ENCODE data around the gene AHCYL1.

The AHCYL1 gene

DNA sequence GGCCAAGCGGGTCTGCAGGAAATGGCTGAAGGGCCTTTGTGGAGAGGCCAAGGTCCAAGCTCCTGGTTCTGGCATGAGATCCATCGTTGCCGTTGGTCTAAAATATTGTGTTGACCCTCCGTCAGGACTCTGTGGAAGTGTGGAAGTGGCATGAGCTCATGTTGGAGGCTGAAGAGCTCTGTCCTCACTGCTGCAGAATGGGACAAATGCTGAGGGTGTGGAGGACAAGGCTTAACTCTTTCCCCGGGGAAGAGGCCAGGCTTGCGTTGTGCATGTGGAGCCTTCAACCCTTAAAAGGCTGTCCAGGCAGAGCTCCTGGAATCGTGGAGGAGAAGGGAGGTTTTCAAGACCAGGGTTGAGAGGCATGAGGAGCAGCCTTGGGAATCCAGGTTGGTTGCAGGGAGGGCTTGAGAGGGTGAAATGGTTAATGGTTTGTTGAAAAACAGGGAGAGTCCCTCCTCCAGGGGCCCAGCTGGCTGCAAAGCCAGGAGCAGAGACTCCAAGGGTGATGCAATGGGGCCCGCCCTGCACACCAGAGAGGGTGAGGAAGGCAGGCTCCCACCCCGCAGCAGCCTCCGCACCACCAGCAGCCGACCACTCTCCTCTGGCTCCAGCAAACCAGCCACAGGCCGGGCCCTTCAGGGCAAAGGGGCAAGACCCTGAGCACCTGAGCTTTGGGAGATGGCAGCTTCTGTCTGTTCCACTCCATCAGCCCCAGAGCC, 6.7 kb upstream of the AHCYL1 start:
- no peak overlapping the region for H3K4me3 ChIP-seq (ENCODE audit: low read depth, low read length)
- POLR2A ChIA-PET: no interaction called here
- DNase-seq (ENCODE audit: low read depth, low spot score): no peak
- no peak for TF ChIP-seq CTCF (IDR thresholded peaks at IDR 0.05; ENCODE audit: insufficient read depth, low read length, missing control alignments)
- CTCF ChIA-PET: interaction anchor here (0.6 to 18.3 kb wide), 6 partner anchors 19 to 338 kb away, joined by 3 to 1425 read pairs (median 4); no protein-coding TSS in a partner anchor

DNA sequence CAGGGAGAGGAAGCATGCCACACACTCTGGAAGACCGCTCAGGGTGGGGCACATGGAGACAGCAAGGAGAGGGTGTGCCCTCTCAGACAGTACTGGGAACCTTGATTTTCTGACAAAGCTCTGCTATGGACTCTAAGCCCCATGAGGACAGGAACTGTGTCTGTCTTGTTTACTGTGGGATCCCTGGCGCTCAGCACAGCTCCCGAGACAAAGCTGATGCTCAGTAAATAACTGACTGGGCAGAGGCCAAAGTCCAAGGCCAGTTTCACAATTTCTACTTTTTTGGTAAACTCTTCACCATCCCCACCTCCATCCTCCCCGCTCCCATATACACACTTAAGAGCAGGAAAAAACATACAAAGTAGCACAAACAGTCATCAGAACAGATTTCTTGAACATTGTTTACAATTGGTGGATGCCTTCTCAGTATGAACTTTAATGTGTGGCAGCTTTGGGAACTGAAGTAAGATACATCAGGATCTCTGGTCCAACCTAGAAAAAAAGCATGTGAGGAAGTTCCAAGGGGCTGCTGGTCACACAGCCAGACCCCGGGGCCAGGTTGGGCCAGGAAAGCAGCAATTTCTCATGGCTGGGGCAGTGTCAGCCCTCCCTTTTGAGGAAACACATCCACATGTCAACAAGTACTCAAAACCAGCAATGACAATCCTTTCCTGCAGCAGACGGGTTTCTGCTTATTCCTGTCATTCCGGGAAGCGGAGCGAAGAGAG, 5.6 kb upstream of the AHCYL1 start:
- no peak overlapping the region for H3K4me3 ChIP-seq (ENCODE audit: low read depth, low read length)
- no peak for DNase-seq (ENCODE audit: low read depth, low spot score)
- TF ChIP-seq CTCF (IDR thresholded peaks at IDR 0.05; ENCODE audit: insufficient read depth, low read length, missing control alignments): no peak
- POLR2A ChIA-PET: interaction anchor here (1.1 kb wide), 1 partner anchor 204 kb away, joined by 3 read pairs; no protein-coding TSS in a partner anchor
- CTCF ChIA-PET: interaction anchor here (0.8 to 18.3 kb wide), 11 partner anchors 16 to 339 kb away, joined by 3 to 1425 read pairs (median 4); no protein-coding TSS in a partner anchor

GRCh38 chr1:109979489-109980091, 5.0 kb upstream of the AHCYL1 start:
- no peak overlapping the region for H3K4me3 ChIP-seq (ENCODE audit: low read depth, low read length)
- TF ChIP-seq CTCF (IDR thresholded peaks at IDR 0.05; ENCODE audit: insufficient read depth, low read length, missing control alignments): no peak
- POLR2A ChIA-PET: interaction anchor here (1.1 kb wide), 1 partner anchor 204 kb away, joined by 3 read pairs; no protein-coding TSS in a partner anchor
- no peak for DNase-seq (ENCODE audit: low read depth, low spot score)
- CTCF ChIA-PET: interaction anchor here (0.8 to 18.3 kb wide), 14 partner anchors 13 to 433 kb away, joined by 3 to 1425 read pairs (median 4); no protein-coding TSS in a partner anchor

DNA sequence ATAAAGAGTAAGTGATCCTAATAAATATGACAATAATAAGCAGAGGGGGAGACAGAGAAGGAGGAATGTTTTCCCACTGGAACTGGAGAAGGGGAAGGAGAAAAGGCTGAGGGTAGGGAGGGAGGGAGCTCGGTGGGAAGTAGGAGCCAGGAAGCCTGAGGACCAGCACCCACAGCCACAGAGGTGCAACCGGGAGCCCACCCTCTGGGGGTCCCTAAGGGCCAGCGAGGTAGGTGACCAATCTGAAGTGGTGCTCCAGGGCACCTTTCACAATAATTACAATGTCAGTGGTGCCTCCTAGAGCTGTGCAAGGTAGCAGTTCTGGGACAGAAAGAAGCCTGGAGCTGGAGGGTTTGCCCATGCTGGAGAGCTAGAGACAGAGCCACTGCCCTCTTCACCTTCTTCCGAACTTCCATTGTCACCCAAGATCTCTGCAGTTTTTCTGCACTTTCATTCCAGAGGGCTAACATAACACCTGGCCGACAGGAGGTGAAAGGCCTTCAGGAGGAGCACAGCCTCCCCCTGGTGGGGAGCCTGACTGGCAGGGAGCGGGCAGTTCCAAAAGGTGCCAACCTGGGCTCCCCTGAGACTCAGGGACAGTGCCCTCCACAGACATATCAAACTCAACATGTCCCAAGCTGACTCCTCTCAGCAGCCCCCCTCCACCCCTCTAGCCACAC, 4.1 kb upstream of the AHCYL1 start:
- peak; percentile 58 for TF ChIP-seq CTCF (IDR thresholded peaks at IDR 0.05; ENCODE audit: insufficient read depth, low read length, missing control alignments)
- CTCF ChIA-PET: interaction anchor here (0.7 to 18.3 kb wide), 16 partner anchors 12 to 442 kb away, joined by 3 to 1425 read pairs (median 4); no protein-coding TSS in a partner anchor
- no peak overlapping the region for H3K4me3 ChIP-seq (ENCODE audit: low read depth, low read length)
- POLR2A ChIA-PET: interaction anchor here (1.1 kb wide), 1 partner anchor 205 kb away, joined by 3 read pairs; no protein-coding TSS in a partner anchor
- DNase-seq (ENCODE audit: low read depth, low spot score): no peak

GRCh38 chr1:109981004-109981335, 3.6 kb upstream of the AHCYL1 start:
- ChIA-PET POLR2A (no interaction called here), CTCF (interaction anchor here (0.7 to 18.3 kb wide), 9 partner anchors 15 to 442 kb away, joined by 3 to 1425 read pairs (median 5); no protein-coding TSS in a partner anchor)
- no peak for DNase-seq (ENCODE audit: low read depth, low spot score)
- TF ChIP-seq CTCF (IDR thresholded peaks at IDR 0.05; ENCODE audit: insufficient read depth, low read length, missing control alignments): no peak
- no peak overlapping the region for H3K4me3 ChIP-seq (ENCODE audit: low read depth, low read length)

Measured in AG04449 (cell line).